Left cardiac atrium (tissue), 4 donors: Measurements from ENCODE around the gene RCBTB1. TPM values are rescaled to one million over a fixed set of nuclear protein-coding genes. Genes with fewer than 3 reads are reported as not detected.
"Not testable (repeated sequence)": the region's sequence is repeated elsewhere in the genome, so short reads cannot be mapped to it uniquely, and the experiment has no call there.

ENCODE experiments used
- ATAC-seq, 2 donors: fragments of 200-7000 bp; cut with Tn5 transposase; one replicate each; pipeline ENCODE4 v1.9.1; 2020; ENCODE audit warnings: mild to moderate bottlenecking in 2 of 2, moderate library complexity in 2 of 2
- DNase-seq: peaks from one replicate; pipeline ENCODE4 v3.0.0-alpha.2; 2020
- intact Hi-C, 2 donors: fragments of 100-400 bp; cut with DNase I; formaldehyde crosslinking; loops; one replicate each; pipeline versions ENCODE4 v1.14.1 to v1.15.1; 2022 to 2023
- total RNA-seq, 2 donors: library from RNA; stranded (reverse); fragmentation: NEBNext Ultra II Directional; extraction: Animal tissue kit (Norgen Biotek cat#: 25700); gene quantifications; one replicate each; pipeline ENCODE4 v1.2.1, GENCODE V29; 2021
- donor health status: DM: no; HTN: yes; CAD: no.
- donor health status: DM: no; HTN: yes; CAD: no; lungs with severe emphysema.
- donor health status: DM: yes; HTN: yes; CAD: no.
- donor health status: Dilated cardiomyopathy.

RCBTB1 gene
- total RNA-seq, 2 donors from 2014 or later = 12.7 to 19.3 TPM

DNA sequence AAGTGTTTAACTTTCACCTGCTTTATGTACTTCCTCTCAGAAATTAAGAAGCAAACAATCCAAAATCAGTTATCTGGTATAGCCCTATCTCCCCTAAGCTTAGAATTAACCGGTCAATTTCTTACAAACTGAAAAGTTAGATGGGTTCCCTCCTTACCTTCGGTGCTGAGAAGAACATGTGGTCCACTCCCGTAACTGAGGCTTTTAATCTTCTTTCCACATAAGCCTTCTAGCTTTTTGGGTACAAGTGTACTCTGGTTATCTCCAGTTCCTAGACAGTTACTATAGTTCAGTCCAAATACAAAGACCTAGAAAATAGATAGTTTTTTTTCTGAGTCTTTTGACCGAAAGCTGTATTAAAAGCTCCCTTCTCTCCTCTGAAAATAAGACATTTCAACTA is 18.9 kb downstream of the RCBTB1 start:
- ATAC-seq = no peak
- intact Hi-C loops = no loop called here
- DNase-seq = no peak

DNA sequence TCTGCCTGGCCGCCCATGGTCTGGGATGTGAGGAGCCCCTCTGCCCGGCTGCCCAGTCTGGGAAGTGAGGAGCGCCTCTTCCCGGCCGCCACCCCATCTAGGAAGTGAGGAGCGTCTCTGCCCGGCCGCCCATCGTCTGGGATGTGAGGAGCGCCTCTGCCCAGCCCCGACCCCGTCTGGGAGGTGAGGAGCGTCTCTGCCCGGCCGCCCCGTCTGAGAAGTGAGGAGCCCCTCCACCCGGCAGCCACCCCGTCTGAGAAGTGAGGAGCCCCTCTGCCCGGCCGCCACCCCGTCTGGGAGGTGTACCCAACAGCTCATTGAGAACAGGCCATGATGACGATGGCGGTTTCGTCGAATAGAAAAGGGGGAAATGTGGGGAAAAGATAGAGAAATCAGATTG is 19.9 kb downstream of the RCBTB1 start:
- ATAC-seq, DNase-seq, intact Hi-C loops: not testable (repeated sequence)

DNA sequence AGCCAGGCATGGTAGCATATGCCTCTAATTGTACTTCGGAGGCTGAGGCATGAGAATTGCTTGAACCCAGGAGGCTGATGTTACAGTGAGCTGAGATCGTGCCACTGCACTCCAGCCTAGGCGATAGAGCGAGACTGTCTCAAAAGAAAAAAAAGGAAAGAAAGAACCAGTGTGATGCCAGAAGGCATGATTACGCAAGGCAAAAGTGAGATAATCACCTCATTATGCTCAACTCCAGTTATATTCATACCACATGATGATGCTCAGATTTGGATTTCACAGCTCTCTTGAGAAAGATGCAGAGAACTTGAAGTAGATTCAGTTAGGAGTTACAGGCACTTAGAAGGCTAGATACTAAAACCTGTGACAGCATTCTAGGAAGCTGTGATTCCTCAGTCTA is 21.8 kb downstream of the RCBTB1 start:
- intact Hi-C loops = no loop called here
- ATAC-seq (no peak), DNase-seq (no peak)

DNA sequence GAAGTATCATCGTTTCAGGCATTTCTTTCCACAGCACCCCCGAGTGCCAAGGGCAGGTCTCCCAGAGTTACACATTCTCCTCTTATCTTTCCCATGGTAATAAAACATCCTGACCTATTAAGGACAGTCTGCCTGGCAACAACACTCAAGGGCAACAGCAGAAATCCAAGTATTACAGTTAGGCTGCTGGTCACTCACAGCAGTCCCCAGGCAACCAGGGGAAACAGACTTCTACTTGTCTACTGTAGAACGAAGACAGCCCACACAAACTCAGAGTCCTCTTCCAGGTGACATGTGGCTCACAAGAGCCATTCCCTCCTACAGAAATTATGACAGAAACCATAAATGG is 24.3 kb downstream of the RCBTB1 start:
- DNase-seq (peak; percentile 27), ATAC-seq (peak; percentile 83 to 95)
- intact Hi-C loops = no loop called here

DNA sequence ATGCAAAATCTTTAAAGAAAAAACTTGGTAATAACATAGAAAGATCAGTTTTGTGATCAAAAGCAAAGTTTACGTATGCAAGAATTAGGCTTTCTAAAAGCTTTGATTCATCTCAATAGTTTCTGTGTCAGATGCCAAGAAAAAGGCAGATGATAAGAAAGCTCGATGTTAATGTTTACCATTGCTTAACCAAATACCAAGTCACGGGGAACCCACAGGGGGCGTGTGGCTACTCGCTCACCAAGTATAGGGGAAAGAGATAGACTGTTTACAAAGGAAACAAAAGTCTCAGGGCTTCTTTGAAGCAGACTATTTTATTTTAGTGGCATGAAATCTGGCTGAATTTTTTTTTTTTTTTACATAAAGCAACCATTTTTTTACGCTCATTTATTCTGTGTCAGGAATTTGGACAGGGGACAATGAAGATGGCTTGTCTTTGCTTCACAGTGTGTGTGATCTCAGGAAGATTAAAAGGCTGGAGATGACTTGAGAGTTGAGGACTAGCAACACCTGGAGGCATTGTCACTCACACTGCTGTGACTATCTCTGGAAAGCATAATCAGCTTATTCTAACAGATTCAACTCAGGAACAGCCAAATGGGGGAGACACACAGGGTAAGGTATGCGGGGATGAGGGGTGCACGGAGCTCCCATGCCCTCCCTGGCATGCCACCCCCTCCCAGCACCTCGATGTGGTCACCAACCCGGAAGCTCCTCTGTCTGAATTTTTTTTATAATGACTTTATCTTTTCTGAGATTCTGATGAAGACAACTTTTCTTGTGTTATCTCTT is 24.9 kb downstream of the RCBTB1 start:
- peak; percentile 56 to 61 for ATAC-seq
- DNase-seq = peak; percentile 36
- intact Hi-C loops = no loop called here

DNA sequence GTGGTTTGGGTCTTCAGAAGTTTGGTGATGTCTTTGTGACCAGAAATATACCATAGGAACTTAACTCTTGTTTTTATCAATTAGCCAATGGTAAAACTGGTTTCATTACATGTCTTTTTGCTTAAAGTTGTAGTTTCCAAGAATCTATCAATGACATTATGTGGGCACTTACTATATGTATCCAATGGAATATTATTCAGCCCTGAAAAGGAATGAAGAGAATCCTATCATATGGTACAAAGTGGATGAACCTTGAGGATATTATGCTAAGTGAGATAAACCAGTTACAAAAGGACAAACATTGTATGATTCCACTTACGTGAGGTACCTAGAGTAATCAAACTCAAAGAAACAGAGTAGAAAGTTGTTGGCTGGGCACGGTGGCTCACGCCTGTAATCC is 26.4 kb downstream of the RCBTB1 start:
- ATAC-seq (no peak), DNase-seq (no peak)
- intact Hi-C loops = no loop called here

DNA sequence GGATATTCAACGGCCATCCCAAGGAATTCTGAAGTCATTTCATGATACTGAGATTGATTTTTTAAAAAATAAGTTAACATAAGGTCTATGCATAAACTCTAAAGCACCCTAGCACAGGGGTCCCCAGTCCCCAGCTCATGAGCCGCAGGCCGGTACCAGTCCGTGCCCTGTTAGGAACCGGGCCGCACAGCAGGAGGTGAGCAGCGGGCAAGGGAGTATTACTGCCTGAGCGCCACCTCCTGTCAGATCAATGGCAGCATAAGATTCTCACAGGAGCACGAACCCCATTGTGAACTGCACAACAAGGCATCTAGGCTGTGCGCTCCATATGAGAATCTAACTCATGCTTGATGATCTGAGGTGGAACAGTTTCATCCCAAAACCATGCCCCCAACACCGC is 31.0 kb downstream of the RCBTB1 start:
- DNase-seq = no peak
- ATAC-seq = no peak
- intact Hi-C loops = no loop called here

DNA sequence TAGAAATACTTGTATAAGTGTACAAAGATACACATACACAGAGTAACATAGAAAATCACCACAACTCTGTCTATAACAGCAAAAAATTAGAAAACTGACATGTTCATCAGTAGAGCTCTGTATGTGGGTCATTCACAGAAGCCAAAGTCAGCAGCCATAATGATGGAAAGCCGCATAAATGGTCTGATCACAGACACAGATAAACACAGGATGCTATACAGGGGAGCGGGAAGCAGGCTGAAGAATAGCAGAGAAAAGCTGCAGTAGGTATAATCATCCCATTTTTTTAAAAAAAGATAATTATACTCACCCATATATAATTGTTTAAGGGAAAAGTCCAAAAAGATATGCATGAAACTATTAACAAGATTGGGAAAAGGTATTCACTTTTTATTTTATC is 31.5 kb downstream of the RCBTB1 start:
- intact Hi-C loops = no loop called here
- ATAC-seq = no peak
- no peak for DNase-seq

DNA sequence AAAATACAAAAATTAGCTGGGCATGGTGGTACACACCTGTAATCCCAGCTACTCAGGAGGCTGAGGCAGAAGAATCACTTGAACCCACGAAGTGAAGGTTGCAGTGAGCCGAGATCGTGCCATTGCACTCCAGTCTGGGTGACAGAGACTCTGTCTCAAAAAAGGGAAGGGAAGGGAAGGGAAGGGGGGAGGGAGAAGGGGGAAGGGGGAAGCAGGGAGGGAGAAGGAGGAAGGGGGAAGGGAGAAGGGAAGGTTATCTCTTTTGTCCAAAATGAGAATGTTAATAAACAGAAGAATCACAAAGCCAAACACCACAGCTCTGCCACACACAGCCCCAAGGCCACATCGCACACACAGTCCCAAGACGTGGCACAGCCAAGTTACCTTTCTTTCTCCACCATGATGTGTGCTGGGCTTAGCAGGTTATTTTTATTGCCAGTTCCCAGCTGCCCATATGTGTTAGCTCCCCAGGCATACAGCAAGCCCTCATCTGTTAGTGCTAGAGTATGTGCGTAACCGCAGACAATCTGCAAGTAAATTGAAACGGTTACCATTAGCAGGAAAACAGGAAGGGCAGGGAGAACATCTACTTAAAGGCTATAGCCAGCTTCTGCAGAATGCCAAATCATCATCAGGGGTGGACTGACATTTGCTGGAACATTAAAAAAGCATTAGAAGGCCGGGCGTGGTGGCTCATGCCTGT is 34.3 kb downstream of the RCBTB1 start:
- intact Hi-C loops = no loop called here
- DNase-seq = no peak
- ATAC-seq = peak in 1 of 2 donors; percentile 34

DNA sequence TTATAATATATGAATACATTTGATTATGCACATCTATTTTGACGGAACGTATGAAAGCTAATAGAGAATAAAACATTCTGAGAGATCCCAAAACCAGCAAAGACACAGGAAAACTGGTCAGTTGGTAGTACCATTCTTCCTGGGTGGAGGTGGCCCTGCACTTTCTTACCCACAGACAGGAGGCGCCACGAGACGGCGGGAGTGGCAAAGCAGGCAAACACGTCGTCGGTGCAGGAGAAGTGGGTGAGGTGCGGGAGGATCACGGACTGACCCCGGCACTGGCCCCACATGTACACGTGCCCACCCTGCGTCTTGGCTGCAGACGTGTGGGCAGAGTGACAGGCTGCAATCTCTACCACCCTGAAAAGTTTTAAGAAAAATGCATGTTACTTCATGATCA is 36.1 kb downstream of the RCBTB1 start:
- no peak for DNase-seq
- no peak for ATAC-seq
- intact Hi-C loops = no loop called here

DNA sequence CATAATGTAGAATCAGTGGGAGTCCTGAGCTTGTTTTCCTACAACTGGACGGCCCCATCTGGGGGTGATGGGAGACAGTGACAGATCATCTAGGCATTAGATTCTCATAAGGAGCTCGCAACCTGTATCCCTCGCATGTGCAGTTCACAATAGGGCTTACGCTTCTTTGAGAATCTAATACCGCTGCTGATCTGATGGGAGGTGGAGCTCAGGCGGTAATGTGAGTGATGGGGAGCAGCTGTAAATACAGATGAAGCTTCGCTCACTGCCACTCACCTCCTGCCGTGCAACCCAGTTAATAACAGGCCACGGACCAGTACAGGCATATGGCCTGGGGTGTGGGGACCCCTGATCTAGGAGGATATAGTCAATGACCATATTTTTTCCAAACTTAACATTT is 38.8 kb downstream of the RCBTB1 start:
- ATAC-seq (no peak), DNase-seq (no peak)
- intact Hi-C loops = no loop called here

DNA sequence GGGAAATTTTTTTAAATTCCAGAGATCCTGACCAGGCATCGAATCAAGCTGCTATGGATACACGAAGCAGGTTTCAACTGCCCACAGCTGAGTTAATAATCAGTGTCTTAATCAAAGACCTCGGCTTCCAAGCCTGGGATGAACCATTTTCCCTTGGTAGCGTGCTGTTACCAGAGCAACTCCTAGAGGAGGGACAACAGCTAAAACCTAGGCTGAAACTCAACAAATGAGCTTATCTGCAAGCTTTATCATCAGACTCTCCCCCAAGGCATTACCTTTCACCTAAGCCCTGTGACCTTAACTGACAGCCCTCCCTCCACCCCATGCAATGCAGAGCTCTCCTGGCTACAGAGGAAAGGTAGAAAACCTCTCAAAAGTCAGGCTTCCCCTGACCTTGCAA is 39.7 kb downstream of the RCBTB1 start:
- intact Hi-C loops = no loop called here
- DNase-seq (no peak), ATAC-seq (no peak)

DNA sequence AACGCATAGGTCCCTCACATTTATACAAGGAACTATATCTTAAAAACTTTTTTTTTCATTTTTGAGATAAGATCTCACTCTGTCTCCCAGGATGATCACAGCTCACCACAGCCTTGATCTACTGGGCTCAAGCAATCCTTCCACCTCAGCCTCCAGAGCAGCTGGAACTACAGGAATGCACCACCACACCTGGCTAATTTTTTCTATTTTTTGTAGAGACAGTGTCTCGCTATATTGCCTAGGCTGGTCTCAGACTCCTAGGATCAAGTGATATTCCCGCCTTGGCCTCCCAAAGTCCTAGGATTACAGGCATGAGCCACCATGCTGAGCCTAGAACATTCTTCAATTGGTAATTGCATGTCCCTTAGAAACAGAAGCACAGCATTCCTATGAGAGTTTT is 41.7 kb downstream of the RCBTB1 start:
- DNase-seq (no peak), ATAC-seq (no peak)
- intact Hi-C loops = no loop called here

DNA sequence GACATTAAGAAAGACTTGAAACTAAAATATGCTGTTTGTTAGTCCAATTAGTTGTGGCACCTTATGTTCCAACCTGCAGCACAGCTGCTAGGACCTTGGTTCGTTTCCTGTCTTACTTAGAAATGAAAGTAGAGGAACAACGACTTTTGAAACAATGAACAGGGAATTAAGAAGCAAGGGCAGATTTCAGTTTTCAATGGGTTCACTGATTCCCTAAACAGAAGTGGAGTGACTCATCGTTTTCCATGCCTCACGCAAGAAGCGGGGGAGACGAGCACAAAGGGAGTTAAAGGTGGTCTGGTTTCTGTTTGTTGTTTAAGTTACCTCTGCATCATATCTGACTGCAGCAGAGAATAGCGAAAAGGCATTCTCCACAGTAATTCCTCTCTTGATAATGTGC is 44.8 kb downstream of the RCBTB1 start:
- intact Hi-C loops = no loop called here
- no peak for ATAC-seq
- no peak for DNase-seq

DNA sequence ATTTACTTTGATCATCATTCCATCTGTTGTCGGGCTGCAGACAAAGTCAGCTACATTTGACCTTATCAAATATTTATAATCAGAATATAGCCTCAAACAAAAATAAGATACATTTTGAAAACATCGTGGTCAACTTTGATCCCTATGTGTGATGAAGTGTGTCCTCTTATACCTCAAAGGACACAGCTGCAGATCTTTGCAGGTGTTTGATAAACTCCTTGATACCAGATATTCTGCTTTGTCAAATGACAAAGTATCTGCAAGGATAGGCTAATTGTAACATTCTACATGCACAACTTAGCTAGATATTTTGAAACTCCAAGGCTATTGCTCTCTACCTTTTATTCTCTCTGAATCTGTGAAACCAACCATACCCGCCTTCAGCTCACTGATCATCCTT is 45.6 kb downstream of the RCBTB1 start:
- intact Hi-C loops = no loop called here
- ATAC-seq (no peak), DNase-seq (no peak)

DNA sequence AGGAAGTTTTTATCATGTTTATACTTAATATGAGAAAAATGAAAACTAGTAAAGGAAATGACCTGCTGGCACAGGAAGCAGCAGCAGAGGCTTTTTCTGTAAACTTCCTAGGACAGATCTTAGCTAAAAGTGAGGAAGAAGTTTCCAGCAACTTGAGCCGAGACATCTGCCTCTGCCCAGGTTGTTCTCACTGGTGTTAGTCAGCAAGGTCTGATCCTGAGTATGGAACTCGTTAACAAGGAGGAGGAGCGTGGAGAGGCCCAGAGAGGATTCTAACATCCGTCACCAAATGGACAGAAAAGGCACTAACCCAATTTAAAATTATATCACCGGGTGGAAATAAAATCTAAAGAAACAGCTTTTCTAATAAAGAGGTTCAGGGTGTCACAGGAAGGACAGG is 46.0 kb downstream of the RCBTB1 start:
- DNase-seq (no peak), ATAC-seq (no peak)
- intact Hi-C loops = no loop called here

DNA sequence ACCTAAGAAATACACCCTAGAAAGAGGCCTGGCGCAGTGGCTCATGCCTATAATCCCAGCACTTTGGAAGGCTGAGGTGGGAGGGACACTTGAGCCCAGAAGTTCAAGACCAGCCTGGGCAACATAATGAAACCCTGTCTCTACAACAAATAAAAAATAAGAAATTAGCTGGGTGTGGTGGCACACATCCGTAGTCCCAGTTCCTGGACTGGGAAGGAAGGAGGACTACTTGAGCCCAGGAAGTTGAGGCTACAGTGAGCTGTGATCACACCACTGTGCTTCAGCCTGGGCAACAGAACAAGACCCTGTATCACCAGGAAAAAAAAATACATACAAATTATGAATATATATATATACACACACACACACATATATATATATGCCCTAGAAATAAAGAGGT is 47.0 kb downstream of the RCBTB1 start:
- DNase-seq = no peak
- intact Hi-C loops = no loop called here
- no peak for ATAC-seq

DNA sequence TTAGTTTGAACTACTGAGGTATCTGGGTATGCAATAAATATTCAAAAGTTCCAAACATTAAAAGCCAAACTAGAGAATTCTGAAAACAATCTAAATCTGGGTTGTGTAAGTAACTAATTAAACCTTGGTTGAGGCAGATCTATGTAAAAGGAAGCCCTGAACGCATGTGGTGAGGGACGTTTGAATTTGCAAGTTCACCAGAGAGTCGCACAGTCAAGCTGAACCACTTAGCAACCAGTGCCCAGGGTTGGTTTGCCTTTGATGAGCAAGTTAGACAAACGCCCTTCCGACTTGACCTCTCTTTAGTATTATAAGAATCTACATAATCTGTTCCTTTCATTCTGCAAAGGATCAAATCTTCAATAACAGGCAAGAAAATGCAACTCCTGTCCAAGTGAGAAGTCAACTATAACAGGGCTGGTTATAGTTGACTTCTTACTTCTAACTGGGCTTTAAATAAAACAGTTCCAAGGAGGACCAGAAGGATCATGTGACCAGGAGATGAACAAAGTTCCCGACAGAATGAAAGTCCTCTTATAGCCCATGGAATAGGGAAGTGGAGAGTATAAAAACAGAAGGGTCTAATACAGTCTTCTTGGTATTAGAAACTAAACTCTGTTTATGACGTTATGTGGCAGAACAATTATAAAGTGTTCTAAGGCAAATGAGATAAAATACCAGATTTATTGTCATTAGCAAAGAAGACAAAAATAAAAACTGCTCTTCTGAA is 49.0 kb downstream of the RCBTB1 start:
- DNase-seq (no peak), ATAC-seq (peak in 1 of 2 donors; percentile 47)
- intact Hi-C loops = no loop called here

DNA sequence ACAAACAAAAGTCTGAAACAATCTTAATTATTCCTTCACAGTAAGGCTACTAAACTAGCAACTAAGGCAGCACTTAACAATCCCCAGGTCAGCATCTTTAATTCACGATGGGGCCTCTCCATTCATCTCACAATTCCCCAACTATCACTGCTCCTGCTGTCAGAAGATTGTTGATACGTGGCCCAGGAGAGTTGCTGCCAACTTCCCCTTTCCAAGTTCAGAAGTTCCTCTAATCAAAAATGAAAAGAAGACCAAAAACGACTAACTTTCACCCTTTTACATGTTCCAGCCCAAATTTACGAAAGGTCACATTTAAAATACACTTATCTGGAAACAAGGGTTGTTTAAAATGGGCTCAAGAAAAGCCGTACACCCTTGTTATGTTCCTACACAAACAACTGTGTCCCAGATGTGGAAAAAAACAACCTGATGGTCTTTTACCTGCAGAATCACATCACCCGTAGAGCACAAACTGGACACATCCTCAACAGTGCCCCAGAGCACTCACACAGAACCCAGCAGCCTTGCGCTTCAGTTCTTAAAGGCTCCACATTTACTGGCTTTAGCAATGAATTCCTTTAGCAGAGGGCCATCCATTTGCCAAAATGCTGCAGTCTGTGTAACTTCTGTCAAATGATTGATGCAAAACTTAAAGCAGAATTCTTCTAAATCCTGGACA is 51.6 kb downstream of the RCBTB1 start:
- DNase-seq (no peak), ATAC-seq (no peak)
- intact Hi-C loops = no loop called here

DNA sequence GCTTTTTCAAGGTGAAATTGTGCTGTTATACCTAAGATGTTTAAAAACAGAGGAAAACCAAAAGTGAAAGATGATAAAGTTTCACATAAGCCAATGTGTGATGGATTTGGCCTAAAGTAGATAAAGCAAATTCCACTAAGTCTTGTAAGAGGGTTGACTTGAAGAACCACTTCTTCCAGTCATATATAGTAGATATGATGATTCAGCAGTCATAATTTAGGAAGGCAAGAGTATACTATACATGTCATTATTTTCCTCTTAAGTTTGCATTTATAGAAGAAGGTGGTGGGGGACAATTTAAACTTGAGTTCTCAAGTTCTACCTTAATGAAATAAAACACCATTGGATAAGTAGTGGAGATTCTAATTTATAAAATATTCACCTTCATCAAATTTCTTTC is 52.3 kb downstream of the RCBTB1 start:
- DNase-seq (no peak), ATAC-seq (no peak)
- intact Hi-C loops = no loop called here
